Suprapubic skin (tissue), 4 donors: ENCODE measurements around the gene SPAG6.
A peak's percentile ranks its signal among the peaks of the same experiment; 100 is the strongest.

Source experiments
- CTCF ChIP-seq, 2 donors: fragments of 200-600 bp in 1 of 2; fragments of 450-650 bp in 1 of 2; sonication (generic) in 1 of 2; IDR thresholded peaks; one replicate each; pipeline ENCODE4 v1.5.1; 2016 to 2019; ENCODE audit warnings: antibody characterized with exemption in 2 of 2, mild to moderate bottlenecking in 1 of 2, moderate library complexity in 1 of 2
- EP300 ChIP-seq: sonication (generic); formaldehyde crosslinking; IDR thresholded peaks from one replicate; pipeline ENCODE4 v1.6.1; 2017; ENCODE audit warnings: antibody characterized with exemption
- POLR2A ChIP-seq, 2 donors: fragments of 450-650 bp; IDR thresholded peaks; one replicate each; pipeline ENCODE4 v1.6.1; 2017; ENCODE audit warnings: antibody characterized with exemption in 2 of 2, mild to moderate bottlenecking in 2 of 2, moderate library complexity in 2 of 2
- POLR2AphosphoS5 ChIP-seq, 3 donors: sonication (generic); formaldehyde crosslinking; IDR thresholded peaks; one replicate each; pipeline ENCODE4 v1.6.1; 2017; ENCODE audit warnings: antibody characterized with exemption in 3 of 3

GRCh38 chr10:22436893-22437619, 91.8 kb downstream of the SPAG6 start:
- peak in 1 of 2 donors; percentile 26 for TF ChIP-seq CTCF (IDR thresholded peaks at IDR 0.05)
- TF ChIP-seq POLR2A (IDR thresholded peaks at IDR 0.05) = peak; percentile 79 to 90
- no peak for TF ChIP-seq EP300
- TF ChIP-seq POLR2AphosphoS5 (IDR thresholded peaks at IDR 0.05) = peak; percentile 80 to 96 (median 96)
